SK-N-SH (cell line): ENCODE results near the gene FAM20C. TPM values are rescaled to one million over a fixed set of nuclear protein-coding genes. Genes with fewer than 3 reads are reported as not detected.

ENCODE experiments used
- CTCF ChIA-PET: fragments of 300-600, 350-600 bp; formaldehyde crosslinking; extraction: SDS; loops from one replicate; lab custom pipeline; 2021; lab: Yijun Ruan, JAX
- POLR2A ChIA-PET: fragments of 350-600 bp; sonication (Branson Sonifier 250); formaldehyde crosslinking; extraction: SDS; loops from one replicate; lab custom pipeline; 2020; ENCODE audit warnings: antibody characterized with exemption, inconsistent platforms; lab: Yijun Ruan, JAX
- DNase-seq: peaks from one replicate; pipeline ENCODE4 v3.0.0; 2012
- H2AFZ ChIP-seq: fragments of 200-600 bp; sonication (generic); 2 replicates; pipeline ENCODE4 v1.8.1; 2016; ENCODE audit warnings: antibody characterized with exemption, mild to moderate bottlenecking, low read depth
- H3F3A ChIP-seq: fragments of 200-600 bp; sonication (generic); replicated peaks from 2 replicates; pipeline ENCODE3; 2016; ENCODE audit warnings: antibody characterized with exemption, mild to moderate bottlenecking; ENCODE audit not compliant: insufficient read depth
- H3K27ac ChIP-seq, 2 experiments: fragments of 200-500 bp in 1 of 2; fragments of 200-600 bp in 1 of 2; sonication (Bioruptor generic) in 1 of 2; sonication (generic), shearing (Covaris generic) in 1 of 2; 2 replicates each; pipeline versions ENCODE4 v1.5.1 to v1.6.1; 2014 to 2016; ENCODE audit warnings: low read depth in 2 of 2, inconsistent platforms in 1 of 2, low read length in 1 of 2, mild to moderate bottlenecking in 1 of 2, mixed read lengths in 1 of 2
- H3K27me3 ChIP-seq: fragments of 200-600 bp; sonication (generic), shearing (Covaris generic); 2 replicates; pipeline ENCODE4 v1.6.1; 2016; ENCODE audit warnings: mixed run types; ENCODE audit not compliant: insufficient read depth
- H3K36me3 ChIP-seq, 2 experiments: fragments of 200-500 bp in 1 of 2; fragments of 200-600 bp in 1 of 2; sonication (Bioruptor generic) in 1 of 2; sonication (generic) in 1 of 2; replicated peaks in 1 of 2; 2 replicates each; pipeline versions ENCODE3 to v1.5.1; 2014 to 2016; ENCODE audit warnings: low read length in 1 of 2, mild to moderate bottlenecking in 1 of 2; ENCODE audit not compliant: insufficient read depth in 2 of 2, control insufficient read depth in 1 of 2
- H3K4me1 ChIP-seq, 2 experiments: fragments of 200-500 bp in 1 of 2; fragments of 200-600 bp in 1 of 2; sonication (Bioruptor generic) in 1 of 2; sonication (generic), shearing (Covaris generic) in 1 of 2; 2 replicates each; pipeline versions ENCODE4 v1.5.1 to v1.6.1; 2014 to 2016; ENCODE audit warnings: low read depth in 1 of 2, low read length in 1 of 2, mixed run types in 1 of 2; ENCODE audit not compliant: insufficient read depth in 2 of 2, control insufficient read depth in 1 of 2
- H3K4me2 ChIP-seq: fragments of 200-600 bp; sonication (generic), shearing (Covaris generic); 2 replicates; pipeline ENCODE4 v1.6.1; 2017; ENCODE audit warnings: mixed run types
- H3K4me3 ChIP-seq, 2 experiments: fragments of 200-500 bp in 1 of 2; fragments of 200-600 bp in 1 of 2; sonication (Bioruptor generic) in 1 of 2; sonication (generic), shearing (Covaris generic) in 1 of 2; 2 replicates each; pipeline versions ENCODE4 v1.5.1 to v1.8.1; 2014 to 2016; ENCODE audit warnings: low read depth in 2 of 2, inconsistent platforms in 1 of 2, low read length in 1 of 2, mild to moderate bottlenecking in 1 of 2, mixed read lengths in 1 of 2, moderate library complexity in 1 of 2
- H3K79me2 ChIP-seq: fragments of 200-600 bp; sonication (generic); 2 replicates; pipeline ENCODE4 v1.8.1; 2017; ENCODE audit warnings: mild to moderate bottlenecking; ENCODE audit not compliant: insufficient read depth
- H3K9ac ChIP-seq: fragments of 200-600 bp; sonication (generic); 2 replicates; pipeline ENCODE4 v1.6.1; 2017; ENCODE audit warnings: mixed run types
- H3K9me2 ChIP-seq: fragments of 200-600 bp; sonication (generic); 2 replicates; pipeline ENCODE4 v1.6.1; 2017; ENCODE audit warnings: mixed run types
- H3K9me3 ChIP-seq: fragments of 200-600 bp; sonication (generic); 2 replicates; pipeline ENCODE4 v1.6.1; 2017; ENCODE audit warnings: mixed run types, mild to moderate bottlenecking, moderate library complexity
- H4K20me1 ChIP-seq: fragments of 200-600 bp; sonication (generic); 2 replicates; pipeline ENCODE4 v1.6.1; 2017; ENCODE audit warnings: mild to moderate bottlenecking, mixed run types; ENCODE audit not compliant: insufficient read depth
- CHD2 ChIP-seq: fragments of 150-350 bp; IDR thresholded peaks from 2 replicates; pipeline ENCODE4 v1.6.1; 2018; ENCODE audit warnings: low read length; ENCODE audit not compliant: partially characterized antibody
- EP300 ChIP-seq, 2 experiments: IDR thresholded peaks; 2 replicates each; pipeline versions ENCODE4 v1.4.0 to v1.6.1; 2012; ENCODE audit warnings: borderline replicate concordance in 1 of 2, low read depth in 1 of 2, low read length in 1 of 2
- FOXM1 ChIP-seq: IDR thresholded peaks from 2 replicates; pipeline ENCODE4 v1.4.0; 2012; ENCODE audit warnings: low read depth, mild to moderate bottlenecking
- GABPA ChIP-seq: IDR thresholded peaks from 2 replicates; pipeline ENCODE4 v1.4.0; 2012; ENCODE audit warnings: low read depth, mild to moderate bottlenecking
- MXI1 ChIP-seq: IDR thresholded peaks from 2 replicates; pipeline ENCODE4 v1.6.1; 2012; ENCODE audit warnings: mild to moderate bottlenecking, low read depth, low read length, improper control_type of control experiment
- NRF1 ChIP-seq: IDR thresholded peaks from 2 replicates; pipeline ENCODE4 v1.6.1; 2012; ENCODE audit warnings: low read depth, mild to moderate bottlenecking, low read length
- RCOR1 ChIP-seq: fragments of 150-350 bp; IDR thresholded peaks from 2 replicates; pipeline ENCODE4 v1.6.1; 2017; ENCODE audit warnings: antibody characterized with exemption, low read length
- RFX5 ChIP-seq: IDR thresholded peaks from 2 replicates; pipeline ENCODE4 v1.6.1; 2012; ENCODE audit warnings: mild to moderate bottlenecking, improper control_type of control experiment, low read length
- RXRA ChIP-seq: IDR thresholded peaks from 2 replicates; pipeline ENCODE4 v1.4.0; 2012; ENCODE audit warnings: low read depth, mild to moderate bottlenecking, borderline replicate concordance
- SIN3A ChIP-seq: IDR thresholded peaks from 2 replicates; pipeline ENCODE4 v1.6.1; 2012; ENCODE audit warnings: low read depth, mild to moderate bottlenecking, low read length, moderate library complexity, borderline replicate concordance
- TCF12 ChIP-seq: IDR thresholded peaks from 2 replicates; pipeline ENCODE4 v1.4.0; 2012
- TEAD4 ChIP-seq: IDR thresholded peaks from 2 replicates; pipeline ENCODE4 v1.4.0; 2012; ENCODE audit warnings: mild to moderate bottlenecking, borderline replicate concordance; ENCODE audit not compliant: insufficient read depth
- WGBS: methylation state at CpG from one replicate; pipeline ENCODE4 v1.1.6; 2017; ENCODE audit warnings: low lambda C conversion rate; 5-methylcytosine and 5-hydroxymethylcytosine counted together
- polyA plus RNA-seq, 3 experiments: library from polyadenylated mRNA; depleted of rRNA; stranded (reverse); fragments of >200 nt; gene quantifications; 2 replicates each; pipeline ENCODE4 v1.2.3, GENCODE V29; 2012
- TF ChIP-seq, protein P1 (sequence below): fragments of 200-600 bp; sonication (generic); IDR thresholded peaks from 2 replicates; pipeline ENCODE4 v1.6.1; 2017; ENCODE audit warnings: antibody characterized with exemption, mild to moderate bottlenecking, moderate library complexity
- TF ChIP-seq, protein P2 (sequence below): IDR thresholded peaks from 2 replicates; pipeline ENCODE4 v1.4.0; 2012; ENCODE audit warnings: low read depth, borderline replicate concordance

FAM20C gene
- polyA plus RNA-seq, 1 of the 3 experiments (the other 2 are of a cell fraction): 12.7 TPM

DNA sequence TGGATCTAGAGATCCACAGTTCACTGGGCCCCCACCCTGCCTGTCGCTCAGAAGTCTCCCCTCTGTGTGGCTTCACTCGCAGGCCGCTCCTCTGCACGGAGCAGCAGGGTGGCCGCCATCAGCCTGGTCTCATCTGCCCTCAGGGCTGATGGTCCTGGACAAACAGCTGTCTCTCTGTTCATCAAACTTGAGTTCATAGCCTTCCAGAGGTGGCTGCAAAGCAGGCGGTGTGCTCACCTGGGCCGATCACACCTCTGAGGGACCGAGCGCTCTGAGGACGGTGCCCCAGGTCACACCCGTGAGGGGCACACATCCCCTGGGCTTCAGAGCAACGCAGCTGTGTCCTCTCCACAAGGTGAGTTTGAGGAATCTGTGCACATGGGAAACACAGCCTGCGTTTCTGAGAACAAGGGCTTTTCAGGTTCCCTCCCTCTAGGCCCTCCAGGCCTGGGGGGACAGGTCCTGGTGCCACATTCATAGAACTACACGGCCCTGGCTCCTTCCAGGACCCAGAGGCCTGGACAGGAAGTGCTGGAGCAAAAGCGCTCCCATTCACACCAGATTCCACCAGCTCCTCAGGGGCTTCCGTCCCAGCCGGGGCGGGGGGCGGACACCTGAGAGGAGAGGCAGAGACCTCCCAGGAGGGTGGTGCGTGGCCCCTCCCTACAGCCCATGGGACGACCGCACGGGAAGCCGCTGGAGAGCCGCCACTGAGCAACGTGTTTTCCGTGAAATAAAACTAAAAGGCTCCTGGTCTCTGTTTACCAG lies 31.2 kb upstream of the FAM20C start:
- peak; percentile 48 for DNase-seq
- Histone ChIP-seq H3K27ac (no peak overlapping the region), H3F3A (no peaks in the 10 kb centered on the region), H3K27me3 (peaks cover 25% of the 10 kb centered on the region), H3K4me3 (no peak overlapping the region), H3K36me3 (no peaks in the 10 kb centered on the region), H3K4me1 (peaks cover 0 to 51% of the 10 kb centered on the region in 2 experiments; a peak in 2 of 4 replicates), H3K9ac (no peak overlapping the region), H2AFZ (no peak overlapping the region), H3K4me2 (no peak overlapping the region), H4K20me1 (no peaks in the 10 kb centered on the region), H3K79me2 (no peaks in the 10 kb centered on the region), H3K9me2 (no peaks in the 10 kb centered on the region), H3K9me3 (no peaks in the 10 kb centered on the region)
- 70% methylated on average over 17 of the region's 27 CpGs for WGBS
- TF ChIP-seq SIN3A (no peak), RFX5 (no peak), RXRA (no peak), EP300 (IDR thresholded peaks at IDR 0.05; ENCODE audit: borderline replicate concordance in 1 of 2, low read depth in 1 of 2, low read length in 1 of 2) (no peak), MXI1 (no peak), RCOR1 (no peak), GABPA (no peak), CHD2 (no peak), TEAD4 (no peak), TCF12 (no peak), FOXM1 (no peak), NRF1 (no peak)
- TF ChIP-seq, protein P1, sequence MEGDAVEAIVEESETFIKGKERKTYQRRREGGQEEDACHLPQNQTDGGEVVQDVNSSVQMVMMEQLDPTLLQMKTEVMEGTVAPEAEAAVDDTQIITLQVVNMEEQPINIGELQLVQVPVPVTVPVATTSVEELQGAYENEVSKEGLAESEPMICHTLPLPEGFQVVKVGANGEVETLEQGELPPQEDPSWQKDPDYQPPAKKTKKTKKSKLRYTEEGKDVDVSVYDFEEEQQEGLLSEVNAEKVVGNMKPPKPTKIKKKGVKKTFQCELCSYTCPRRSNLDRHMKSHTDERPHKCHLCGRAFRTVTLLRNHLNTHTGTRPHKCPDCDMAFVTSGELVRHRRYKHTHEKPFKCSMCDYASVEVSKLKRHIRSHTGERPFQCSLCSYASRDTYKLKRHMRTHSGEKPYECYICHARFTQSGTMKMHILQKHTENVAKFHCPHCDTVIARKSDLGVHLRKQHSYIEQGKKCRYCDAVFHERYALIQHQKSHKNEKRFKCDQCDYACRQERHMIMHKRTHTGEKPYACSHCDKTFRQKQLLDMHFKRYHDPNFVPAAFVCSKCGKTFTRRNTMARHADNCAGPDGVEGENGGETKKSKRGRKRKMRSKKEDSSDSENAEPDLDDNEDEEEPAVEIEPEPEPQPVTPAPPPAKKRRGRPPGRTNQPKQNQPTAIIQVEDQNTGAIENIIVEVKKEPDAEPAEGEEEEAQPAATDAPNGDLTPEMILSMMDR: no peak
- TF ChIP-seq, protein P2, sequence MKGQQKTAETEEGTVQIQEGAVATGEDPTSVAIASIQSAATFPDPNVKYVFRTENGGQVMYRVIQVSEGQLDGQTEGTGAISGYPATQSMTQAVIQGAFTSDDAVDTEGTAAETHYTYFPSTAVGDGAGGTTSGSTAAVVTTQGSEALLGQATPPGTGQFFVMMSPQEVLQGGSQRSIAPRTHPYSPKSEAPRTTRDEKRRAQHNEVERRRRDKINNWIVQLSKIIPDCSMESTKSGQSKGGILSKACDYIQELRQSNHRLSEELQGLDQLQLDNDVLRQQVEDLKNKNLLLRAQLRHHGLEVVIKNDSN: no peak
- POLR2A ChIA-PET: interaction anchor here (0.9 kb wide), 1 partner anchor 9 kb away, joined by 3 read pairs; no protein-coding TSS in a partner anchor
- CTCF ChIA-PET: interaction anchor here (0.9 kb wide), 1 partner anchor 95 kb away, joined by 3 read pairs; no protein-coding TSS in a partner anchor
